ENCODE results near the gene IPO13. TPM values are rescaled to one million over a fixed set of nuclear protein-coding genes. Genes with fewer than 3 reads are reported as not detected.

Gene IPO13
- polyA plus RNA-seq, 3 donors: 10.1 to 20.4 (median 10.6) TPM

DNA sequence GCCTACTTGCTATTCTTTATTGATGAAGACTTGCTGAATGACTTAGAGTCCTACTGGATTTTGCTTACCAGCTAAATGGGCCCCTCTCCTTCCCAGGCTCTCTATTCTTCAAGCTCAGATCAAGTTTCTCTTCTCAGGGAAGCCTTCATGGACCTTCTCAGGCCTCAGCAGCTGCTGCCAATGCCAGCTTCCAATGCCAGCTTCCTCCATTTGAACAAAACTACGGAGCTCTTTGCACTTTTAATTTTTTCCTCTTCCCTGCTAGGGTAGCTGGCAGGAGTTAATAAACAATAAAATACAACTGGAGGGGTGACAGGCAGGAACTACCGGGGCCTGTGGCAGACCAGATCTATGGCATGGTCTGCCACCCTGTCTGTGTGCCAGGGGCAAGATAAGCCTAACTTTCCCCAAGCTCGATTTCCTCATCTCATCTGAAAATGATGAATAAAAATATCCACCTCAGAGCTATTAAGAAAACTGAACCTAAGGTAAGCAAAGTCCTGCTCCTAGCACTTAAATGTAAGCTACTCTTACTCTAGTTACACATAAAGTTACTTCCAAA, 995 bp upstream of the IPO13 start:
- Histone ChIP-seq H3K27me3 (ENCODE audit: control insufficient read depth in 2 of 2, insufficient read depth in 2 of 2, low read length in 2 of 2) (no peaks in the 10 kb centered on the region), H2AFZ (ENCODE audit: insufficient read depth, low read depth, low read length, poor library complexity, severe bottlenecking) (peak overlapping the region; percentile 97), H3K4me3 (replicated peaks in 1 of 3; ENCODE audit: low read depth in 2 of 3, low read length in 3 of 3) (peak overlapping the region; percentile 61 to 91 (median 66)), H4K20me1 (ENCODE audit: insufficient read depth, low read length) (no peaks in the 10 kb centered on the region), H3K9me3 (replicated peaks in 1 of 2; ENCODE audit: control insufficient read depth in 1 of 2, insufficient read depth in 1 of 2, low read length in 2 of 2) (no peaks in the 10 kb centered on the region), H3K79me2 (ENCODE audit: insufficient read depth, low read length) (peaks cover 21% of the 10 kb centered on the region), H3K36me3 (replicated peaks in 1 of 2; ENCODE audit: control insufficient read depth in 1 of 2, insufficient read depth in 2 of 2, low read length in 2 of 2) (peaks cover 8 to 20% of the 10 kb centered on the region in 2 donors), H3K27ac (ENCODE audit: low read depth in 1 of 2, low read length in 2 of 2) (peak overlapping the region in 1 of 2 donors; percentile 98), H3K4me2 (replicated peaks; ENCODE audit: extremely low read depth, low read length, poor library complexity, severe bottlenecking) (peak overlapping the region; percentile 98), H3K4me1 (ENCODE audit: control insufficient read depth in 1 of 2, insufficient read depth in 2 of 2, low read length in 2 of 2) (peaks cover 20 to 25% of the 10 kb centered on the region in 2 donors), H3K9ac (ENCODE audit: insufficient read depth, low read length, poor library complexity, severe bottlenecking) (peak overlapping the region; percentile 98)
- intact Hi-C loops (cut with micrococcal nuclease): loop anchor here (1.0 to 10.0 kb wide), 4 partner anchors 29 to 291 kb away; partner anchors contain the start of genes ATP6V0B (in 2 of the 2), KDM4A (in 1 of the 2) and ST3GAL3 (in 1 of the 2)
- WGBS (ENCODE audit: insufficient coverage): 0% methylated on average over 1 of the region's 3 CpGs
- H3K4me1 Mint-ChIP-seq: peaks cover 49% of the 10 kb centered on the region
- H3K27ac Mint-ChIP-seq: peak overlapping the region; percentile 50 to 98 (median 92)
- TF ChIP-seq, protein P1, sequence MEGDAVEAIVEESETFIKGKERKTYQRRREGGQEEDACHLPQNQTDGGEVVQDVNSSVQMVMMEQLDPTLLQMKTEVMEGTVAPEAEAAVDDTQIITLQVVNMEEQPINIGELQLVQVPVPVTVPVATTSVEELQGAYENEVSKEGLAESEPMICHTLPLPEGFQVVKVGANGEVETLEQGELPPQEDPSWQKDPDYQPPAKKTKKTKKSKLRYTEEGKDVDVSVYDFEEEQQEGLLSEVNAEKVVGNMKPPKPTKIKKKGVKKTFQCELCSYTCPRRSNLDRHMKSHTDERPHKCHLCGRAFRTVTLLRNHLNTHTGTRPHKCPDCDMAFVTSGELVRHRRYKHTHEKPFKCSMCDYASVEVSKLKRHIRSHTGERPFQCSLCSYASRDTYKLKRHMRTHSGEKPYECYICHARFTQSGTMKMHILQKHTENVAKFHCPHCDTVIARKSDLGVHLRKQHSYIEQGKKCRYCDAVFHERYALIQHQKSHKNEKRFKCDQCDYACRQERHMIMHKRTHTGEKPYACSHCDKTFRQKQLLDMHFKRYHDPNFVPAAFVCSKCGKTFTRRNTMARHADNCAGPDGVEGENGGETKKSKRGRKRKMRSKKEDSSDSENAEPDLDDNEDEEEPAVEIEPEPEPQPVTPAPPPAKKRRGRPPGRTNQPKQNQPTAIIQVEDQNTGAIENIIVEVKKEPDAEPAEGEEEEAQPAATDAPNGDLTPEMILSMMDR (IDR thresholded peaks at IDR 0.05): no peak
- H3K9me3 Mint-ChIP-seq: no peaks in the 10 kb centered on the region
- H3K4me3 Mint-ChIP-seq: peak overlapping the region; percentile 88 to 95
- no peaks in the 10 kb centered on the region for H3K27me3 Mint-ChIP-seq (ENCODE audit: low read depth in 3 of 3)
- no peak for DNase-seq
- H3K36me3 Mint-ChIP-seq: peaks cover 12 to 13% of the 10 kb centered on the region in 2 donors

- peaks cover 49% of the 10 kb centered on the region for H3K4me1 Mint-ChIP-seq
- peak overlapping the region; percentile 90 to 98 (median 97) for H3K27ac Mint-ChIP-seq
- intact Hi-C loops (cut with micrococcal nuclease): loop anchor here in 1 of 2 donors (2.0 to 10.0 kb wide), 3 partner anchors 28 to 292 kb away; partner anchors contain the start of genes ATP6V0B, KDM4A and ST3GAL3
- peaks cover 20 to 25% of the 10 kb centered on the region in 2 donors for H3K4me1 ChIP-seq (ENCODE audit: control insufficient read depth in 1 of 2, insufficient read depth in 2 of 2, low read length in 2 of 2)
- peak overlapping the region; percentile 98 for H3K4me2 ChIP-seq (replicated peaks; ENCODE audit: extremely low read depth, low read length, poor library complexity, severe bottlenecking)
- peak overlapping the region; percentile 30 to 98 for H3K27ac ChIP-seq (ENCODE audit: low read depth in 1 of 2, low read length in 2 of 2)
- peak overlapping the region; percentile 98 for H3K9ac ChIP-seq (ENCODE audit: insufficient read depth, low read length, poor library complexity, severe bottlenecking)
- H2AFZ ChIP-seq (ENCODE audit: insufficient read depth, low read depth, low read length, poor library complexity, severe bottlenecking): peak overlapping the region; percentile 97
- H3K27me3 Mint-ChIP-seq (ENCODE audit: low read depth in 3 of 3): no peaks in the 10 kb centered on the region
- H4K20me1 ChIP-seq (ENCODE audit: insufficient read depth, low read length): no peaks in the 10 kb centered on the region
- peak overlapping the region; percentile 88 to 95 for H3K4me3 Mint-ChIP-seq
- H3K4me3 ChIP-seq (replicated peaks in 1 of 3; ENCODE audit: low read depth in 2 of 3, low read length in 3 of 3): peak overlapping the region; percentile 61 to 91 (median 66)
- TF ChIP-seq, protein P1 (IDR thresholded peaks at IDR 0.05): no peak
- WGBS (ENCODE audit: insufficient coverage): 16% methylated on average over 21 of the region's 27 CpGs
- no peaks in the 10 kb centered on the region for H3K9me3 Mint-ChIP-seq
- peaks cover 23% of the 10 kb centered on the region for H3K79me2 ChIP-seq (ENCODE audit: insufficient read depth, low read length)
- no peaks in the 10 kb centered on the region for H3K9me3 ChIP-seq (replicated peaks in 1 of 2; ENCODE audit: control insufficient read depth in 1 of 2, insufficient read depth in 1 of 2, low read length in 2 of 2)
- no peaks in the 10 kb centered on the region for H3K27me3 ChIP-seq (ENCODE audit: control insufficient read depth in 2 of 2, insufficient read depth in 2 of 2, low read length in 2 of 2)
- no peak for DNase-seq
- H3K36me3 ChIP-seq (replicated peaks in 1 of 2; ENCODE audit: control insufficient read depth in 1 of 2, insufficient read depth in 2 of 2, low read length in 2 of 2): peaks cover 12 to 25% of the 10 kb centered on the region in 2 donors
- H3K36me3 Mint-ChIP-seq: peaks cover 14 to 18% of the 10 kb centered on the region in 2 donors
These were observed 517 bp downstream of the IPO13 start for GRCh38 chr1:43947061-43947873.

Data from CD14-positive monocyte (primary cell).